NB4 (cell line): ENCODE data around the gene UST.

Experiments used
- CTCF ChIP-seq: IDR thresholded peaks from one replicate; pipeline ENCODE4 v1.5.1; 2012; ENCODE audit warnings: low read depth, low read length
- POLR2A ChIP-seq: IDR thresholded peaks from 2 replicates; pipeline ENCODE4 v1.6.1; 2011; ENCODE audit warnings: mild to moderate bottlenecking; ENCODE audit not compliant: insufficient read length; ENCODE audit errors: extremely low read depth

GRCh38 chr6:148816117-148816516 lies 69.3 kb downstream of the UST start:
- TF ChIP-seq POLR2A, result no peak
- no peak for TF ChIP-seq CTCF
